NCI-H2029 treated with DMSO at 0.1 percent for 48 hours (cell line): ENCODE data around the gene DCHS1.
A peak's percentile ranks its signal among the peaks of the same experiment; 100 is the strongest.
"Not testable (repeated sequence)": the region's sequence is repeated elsewhere in the genome, so short reads cannot be mapped to it uniquely, and the experiment has no call there.

ENCODE experiments used
- DNase-seq: peaks from one replicate; lab custom pipeline; 2025; lab: John Stamatoyannopoulos, UW

Gene DCHS1, protein sequence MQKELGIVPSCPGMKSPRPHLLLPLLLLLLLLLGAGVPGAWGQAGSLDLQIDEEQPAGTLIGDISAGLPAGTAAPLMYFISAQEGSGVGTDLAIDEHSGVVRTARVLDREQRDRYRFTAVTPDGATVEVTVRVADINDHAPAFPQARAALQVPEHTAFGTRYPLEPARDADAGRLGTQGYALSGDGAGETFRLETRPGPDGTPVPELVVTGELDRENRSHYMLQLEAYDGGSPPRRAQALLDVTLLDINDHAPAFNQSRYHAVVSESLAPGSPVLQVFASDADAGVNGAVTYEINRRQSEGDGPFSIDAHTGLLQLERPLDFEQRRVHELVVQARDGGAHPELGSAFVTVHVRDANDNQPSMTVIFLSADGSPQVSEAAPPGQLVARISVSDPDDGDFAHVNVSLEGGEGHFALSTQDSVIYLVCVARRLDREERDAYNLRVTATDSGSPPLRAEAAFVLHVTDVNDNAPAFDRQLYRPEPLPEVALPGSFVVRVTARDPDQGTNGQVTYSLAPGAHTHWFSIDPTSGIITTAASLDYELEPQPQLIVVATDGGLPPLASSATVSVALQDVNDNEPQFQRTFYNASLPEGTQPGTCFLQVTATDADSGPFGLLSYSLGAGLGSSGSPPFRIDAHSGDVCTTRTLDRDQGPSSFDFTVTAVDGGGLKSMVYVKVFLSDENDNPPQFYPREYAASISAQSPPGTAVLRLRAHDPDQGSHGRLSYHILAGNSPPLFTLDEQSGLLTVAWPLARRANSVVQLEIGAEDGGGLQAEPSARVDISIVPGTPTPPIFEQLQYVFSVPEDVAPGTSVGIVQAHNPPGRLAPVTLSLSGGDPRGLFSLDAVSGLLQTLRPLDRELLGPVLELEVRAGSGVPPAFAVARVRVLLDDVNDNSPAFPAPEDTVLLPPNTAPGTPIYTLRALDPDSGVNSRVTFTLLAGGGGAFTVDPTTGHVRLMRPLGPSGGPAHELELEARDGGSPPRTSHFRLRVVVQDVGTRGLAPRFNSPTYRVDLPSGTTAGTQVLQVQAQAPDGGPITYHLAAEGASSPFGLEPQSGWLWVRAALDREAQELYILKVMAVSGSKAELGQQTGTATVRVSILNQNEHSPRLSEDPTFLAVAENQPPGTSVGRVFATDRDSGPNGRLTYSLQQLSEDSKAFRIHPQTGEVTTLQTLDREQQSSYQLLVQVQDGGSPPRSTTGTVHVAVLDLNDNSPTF (N-terminal part only)

DNA sequence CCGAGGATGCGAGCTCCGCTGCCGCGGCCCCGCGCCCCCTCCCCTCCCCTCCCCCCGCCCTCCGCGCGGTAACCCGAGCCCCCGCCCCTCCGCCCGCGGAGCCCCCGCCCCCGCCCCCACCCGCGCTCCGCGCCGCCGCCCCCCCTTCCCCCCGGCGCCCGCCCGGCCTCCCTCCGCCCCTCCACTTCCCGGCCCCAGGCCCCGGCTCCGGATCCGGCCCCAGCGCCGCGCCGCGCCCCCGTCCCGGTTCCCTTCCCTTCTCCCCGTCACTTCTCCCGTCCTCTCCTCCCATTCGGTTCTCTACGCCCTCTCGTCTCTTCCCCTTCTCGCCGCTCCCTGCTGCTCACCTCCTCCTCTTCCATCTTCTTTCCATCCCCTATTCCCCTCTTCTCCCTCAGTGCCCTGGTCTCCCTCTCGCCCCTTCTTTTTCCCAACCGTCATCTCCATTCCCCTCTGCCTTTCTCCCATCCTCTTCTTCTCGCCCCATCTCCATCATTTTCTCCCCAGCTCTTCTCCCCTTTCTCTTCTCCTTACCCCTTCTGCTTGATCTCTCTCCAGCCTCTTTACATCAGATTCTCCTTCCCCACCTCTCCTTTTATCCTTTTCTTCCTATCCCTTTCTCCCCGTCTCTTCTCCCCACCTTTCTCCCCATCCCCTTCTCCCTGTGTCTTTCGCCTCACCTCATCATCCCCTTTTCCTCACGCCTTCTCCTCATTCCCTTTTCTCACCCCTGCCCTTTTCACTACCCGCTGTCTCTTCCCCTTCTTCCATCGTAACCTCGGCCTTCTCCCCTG is at the start of gene DCHS1:
TSS of gene DCHS1 (minus strand) at position 20 of the 794 bp plus-strand sequence. CDS start 14,196 bp downstream, outside the sequence.
- DNase-seq: no peak

DNA sequence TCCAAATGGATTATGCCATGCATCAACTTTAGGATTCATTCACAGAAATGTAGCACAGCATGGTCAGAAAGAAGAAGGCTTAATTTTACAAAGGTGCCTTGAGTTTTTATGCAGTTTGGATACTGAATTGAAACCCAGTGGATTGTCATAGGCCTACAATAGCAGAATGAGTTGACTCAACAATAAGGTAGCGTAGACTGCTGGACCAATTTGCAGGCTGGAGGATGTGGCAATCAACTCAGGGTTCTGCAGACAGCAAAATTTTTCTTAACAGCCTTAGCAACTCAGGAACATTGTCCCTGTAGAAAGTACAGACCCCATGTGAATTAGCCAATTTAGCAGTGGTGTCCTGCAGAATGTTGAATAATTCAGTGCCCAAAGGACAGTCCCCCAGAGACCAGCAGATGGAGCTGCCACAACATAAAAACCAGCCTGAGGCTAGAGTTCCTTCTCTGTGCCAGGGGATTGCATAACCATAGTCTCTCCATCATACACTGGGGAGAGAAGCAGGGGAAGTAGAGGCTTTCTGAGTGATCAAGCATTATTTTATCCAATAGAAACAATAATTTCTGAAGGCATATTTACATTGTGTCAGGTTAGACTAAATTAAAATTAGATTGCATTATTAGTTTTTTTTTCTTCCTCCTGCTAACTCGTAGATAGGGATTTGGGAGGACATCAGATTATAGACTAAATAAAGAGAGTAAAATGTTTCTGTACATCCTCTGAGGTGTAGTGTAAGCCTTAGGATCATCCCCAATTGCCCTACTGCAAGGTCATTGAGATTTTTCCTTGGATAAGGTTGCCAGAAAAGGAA is 47.8 kb upstream of the DCHS1 start:
- DNase-seq: peak; percentile 13

DNA sequence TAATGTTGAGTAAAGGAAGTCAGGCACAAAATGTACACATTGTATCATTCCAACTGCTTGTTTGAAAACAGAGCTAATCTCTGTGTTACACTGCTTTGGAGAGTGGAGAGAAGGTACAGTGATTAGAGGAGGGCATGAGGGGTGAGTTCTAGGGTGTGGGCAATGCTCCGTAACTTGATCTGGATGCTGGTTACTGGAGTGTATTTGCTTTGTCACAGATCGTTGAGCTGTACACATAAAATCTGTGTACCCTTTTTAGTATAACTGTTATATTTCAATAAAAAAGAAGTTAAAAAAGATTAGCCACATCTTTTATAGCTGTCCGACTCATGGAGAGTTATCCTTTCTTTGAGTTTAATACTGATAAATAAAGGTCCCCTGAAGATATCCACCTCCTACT is 46.3 kb upstream of the DCHS1 start:
- DNase-seq: not testable (repeated sequence)

DNA sequence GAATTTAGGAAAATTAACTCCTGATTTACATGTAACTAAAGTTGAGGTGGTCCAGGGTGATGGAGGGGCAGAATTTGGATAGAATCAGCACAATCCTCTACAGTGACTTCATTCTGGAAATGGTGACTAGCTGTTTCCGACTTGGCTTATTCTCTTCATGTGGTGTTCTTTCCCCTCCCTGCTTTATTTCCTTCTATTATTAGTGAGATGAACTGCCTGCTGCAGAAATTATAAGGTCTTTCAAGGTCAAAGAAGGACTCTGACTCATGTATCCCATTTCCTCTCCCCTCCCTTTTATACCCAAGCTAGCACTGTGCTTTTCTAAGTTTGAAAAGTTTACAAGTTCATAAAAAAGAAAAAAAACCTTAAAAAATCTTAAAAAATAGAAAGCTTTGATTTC is 39.8 kb upstream of the DCHS1 start:
- no peak for DNase-seq

DNA sequence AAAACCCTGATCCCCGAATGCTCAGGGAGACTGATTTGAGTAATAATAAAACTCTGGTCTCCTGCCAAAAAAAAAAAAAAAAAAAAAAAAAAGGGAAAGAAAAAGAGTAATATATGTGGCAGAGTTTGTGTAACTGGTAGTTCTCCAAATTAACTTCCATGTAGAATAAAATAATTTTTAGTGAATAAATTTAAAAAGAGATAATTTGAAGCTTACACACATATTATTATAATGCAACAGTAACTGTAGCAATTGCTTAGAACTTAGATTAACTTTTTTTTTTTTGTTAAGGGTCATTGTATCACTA is 38.6 kb upstream of the DCHS1 start:
- DNase-seq: no peak

DNA sequence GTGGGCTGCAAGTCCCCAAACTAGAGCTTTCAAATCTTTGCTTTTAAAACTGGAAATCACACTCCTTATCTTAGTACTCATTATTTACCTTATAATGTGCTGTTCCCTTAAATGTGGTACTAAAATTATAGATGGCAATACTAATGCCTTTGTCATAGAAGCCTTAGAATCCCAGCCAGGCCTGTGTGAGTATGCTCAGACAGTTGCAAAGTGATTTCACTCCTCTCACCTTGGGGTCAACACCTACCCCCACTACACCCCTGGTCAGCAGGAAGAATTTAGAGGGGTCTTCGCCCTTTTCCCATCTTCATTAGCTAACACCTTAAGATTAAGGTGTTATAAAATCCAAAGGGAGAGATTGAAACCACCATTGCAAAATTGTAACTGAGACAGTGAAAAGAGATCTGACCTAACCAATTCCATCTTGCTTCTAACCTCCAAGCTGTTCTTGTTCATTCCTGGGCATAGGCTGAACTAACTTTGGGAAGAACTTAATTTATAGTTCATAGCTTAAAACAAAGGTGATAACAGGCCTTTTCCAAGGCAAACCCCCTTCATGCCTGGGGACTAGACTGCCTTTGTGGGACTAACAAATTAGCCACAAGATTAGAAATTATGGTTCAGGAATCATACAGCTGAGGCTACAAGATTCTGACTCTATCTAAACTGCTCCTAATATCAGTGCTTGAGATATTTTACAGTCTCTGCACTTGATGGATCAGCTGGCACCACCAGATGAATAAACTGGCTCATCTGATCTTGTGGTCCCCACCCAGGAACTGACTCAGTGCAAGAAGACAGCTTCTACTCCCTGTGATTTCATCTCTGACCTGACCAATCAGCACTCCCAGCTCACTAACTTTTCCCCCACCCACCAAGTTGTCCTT is 38.0 kb upstream of the DCHS1 start:
- DNase-seq: no peak

DNA sequence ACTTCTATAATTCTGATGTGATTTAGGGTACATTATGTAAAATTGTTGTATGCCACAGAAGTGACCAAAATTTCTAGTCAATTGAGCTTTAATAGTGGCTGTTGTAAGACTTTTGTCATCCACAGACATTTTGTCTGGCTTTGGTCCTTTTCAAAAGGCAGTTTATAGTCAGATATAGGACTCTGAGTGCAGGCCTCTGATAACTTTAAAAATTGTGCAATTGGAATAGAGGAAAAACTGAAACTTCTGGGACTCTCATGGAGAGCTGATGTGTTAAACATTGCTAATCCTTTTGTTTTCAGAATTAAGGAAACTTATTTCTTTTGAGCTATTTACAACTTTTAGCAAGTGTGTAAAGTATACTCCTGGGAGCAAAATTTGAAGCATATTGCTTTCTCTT is 36.5 kb upstream of the DCHS1 start:
- no peak for DNase-seq

DNA sequence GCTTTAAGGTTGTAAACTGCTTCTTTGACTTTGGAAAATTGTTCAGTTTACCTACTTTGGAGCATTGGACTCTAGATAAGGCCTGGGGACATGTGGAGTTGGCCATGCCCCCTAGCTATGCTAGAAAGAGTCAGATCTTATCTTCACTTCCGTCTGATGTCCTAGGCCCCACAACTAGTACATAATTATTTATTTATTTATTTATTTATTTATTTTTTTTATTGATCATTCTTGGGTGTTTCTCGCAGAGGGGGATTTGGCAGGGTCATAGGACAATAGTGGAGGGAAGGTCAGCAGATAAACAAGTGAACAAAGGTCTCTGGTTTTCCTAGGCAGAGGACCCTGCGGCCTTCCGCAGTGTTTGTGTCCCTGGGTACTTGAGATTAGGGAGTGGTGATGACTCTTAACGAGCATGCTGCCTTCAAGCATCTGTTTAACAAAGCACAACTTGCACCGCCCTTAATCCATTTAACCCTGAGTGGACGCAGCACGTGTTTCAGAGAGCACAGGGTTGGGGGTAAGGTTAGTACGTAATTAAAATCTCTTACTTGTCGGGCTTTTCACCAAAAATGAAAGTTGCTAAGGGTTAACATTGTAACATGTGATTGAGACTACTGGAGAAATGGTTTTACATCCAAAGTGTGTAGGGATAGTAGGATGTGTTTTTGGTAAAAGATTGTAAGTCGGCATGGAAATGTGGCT is 35.0 kb upstream of the DCHS1 start:
- not testable (repeated sequence) for DNase-seq

DNA sequence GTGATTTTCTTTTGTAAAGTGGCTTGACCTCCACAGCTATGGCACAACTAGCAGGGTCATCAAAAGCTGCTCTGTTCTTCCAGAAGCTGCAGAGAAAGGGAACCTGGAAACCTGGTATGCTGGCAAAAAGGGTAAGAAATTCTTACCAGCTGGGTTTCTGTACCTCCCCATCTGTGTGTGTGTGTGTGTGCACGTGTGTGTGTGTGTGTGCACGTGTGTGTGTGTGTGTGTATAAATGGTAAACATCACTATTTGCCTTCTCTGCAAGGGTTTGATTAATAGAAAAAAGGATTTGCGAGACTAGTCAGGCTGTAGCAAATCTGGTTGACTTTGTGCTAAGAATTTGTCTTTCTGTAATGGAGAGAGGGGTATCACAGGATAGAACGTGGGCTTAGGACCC is 32.3 kb upstream of the DCHS1 start:
- no peak for DNase-seq

DNA sequence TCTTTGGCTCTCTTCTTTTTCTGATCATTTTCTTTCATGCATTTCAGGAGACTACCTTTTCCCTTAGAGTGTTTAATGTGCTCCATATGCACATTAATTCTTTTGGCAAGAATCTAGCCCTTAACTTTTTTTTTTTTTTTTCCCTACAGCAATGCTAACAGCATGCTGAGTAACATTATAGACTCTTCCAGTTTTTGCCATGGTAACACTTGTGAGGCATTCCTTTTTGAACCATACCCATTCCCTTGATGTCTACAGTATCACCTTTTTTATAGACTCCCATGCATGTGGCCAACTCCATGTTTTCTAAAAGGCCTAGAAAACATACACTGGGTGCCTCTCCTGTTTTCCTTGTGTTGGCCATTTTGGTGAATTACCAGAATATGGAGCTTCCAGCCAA is 30.4 kb upstream of the DCHS1 start:
- DNase-seq: no peak

DNA sequence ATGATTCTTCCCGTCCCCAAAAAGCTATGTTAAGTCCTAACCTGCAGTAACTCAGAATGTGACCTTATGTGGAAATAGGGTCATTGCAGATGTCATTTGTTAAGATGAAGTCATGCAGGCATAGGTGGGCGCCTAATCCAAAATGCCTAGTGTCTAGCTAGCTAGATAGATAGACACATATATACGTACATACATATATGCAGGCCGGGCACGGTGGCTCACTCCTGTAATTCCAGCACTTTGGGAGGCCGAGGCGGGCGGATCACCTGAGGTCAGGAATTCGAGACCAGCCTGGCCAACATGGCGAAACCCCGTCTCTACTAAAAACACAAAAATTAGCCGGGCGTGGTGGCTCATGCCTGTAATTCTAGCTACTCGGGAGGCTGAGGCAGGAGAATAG is 28.5 kb upstream of the DCHS1 start:
- not testable (repeated sequence) for DNase-seq

DNA sequence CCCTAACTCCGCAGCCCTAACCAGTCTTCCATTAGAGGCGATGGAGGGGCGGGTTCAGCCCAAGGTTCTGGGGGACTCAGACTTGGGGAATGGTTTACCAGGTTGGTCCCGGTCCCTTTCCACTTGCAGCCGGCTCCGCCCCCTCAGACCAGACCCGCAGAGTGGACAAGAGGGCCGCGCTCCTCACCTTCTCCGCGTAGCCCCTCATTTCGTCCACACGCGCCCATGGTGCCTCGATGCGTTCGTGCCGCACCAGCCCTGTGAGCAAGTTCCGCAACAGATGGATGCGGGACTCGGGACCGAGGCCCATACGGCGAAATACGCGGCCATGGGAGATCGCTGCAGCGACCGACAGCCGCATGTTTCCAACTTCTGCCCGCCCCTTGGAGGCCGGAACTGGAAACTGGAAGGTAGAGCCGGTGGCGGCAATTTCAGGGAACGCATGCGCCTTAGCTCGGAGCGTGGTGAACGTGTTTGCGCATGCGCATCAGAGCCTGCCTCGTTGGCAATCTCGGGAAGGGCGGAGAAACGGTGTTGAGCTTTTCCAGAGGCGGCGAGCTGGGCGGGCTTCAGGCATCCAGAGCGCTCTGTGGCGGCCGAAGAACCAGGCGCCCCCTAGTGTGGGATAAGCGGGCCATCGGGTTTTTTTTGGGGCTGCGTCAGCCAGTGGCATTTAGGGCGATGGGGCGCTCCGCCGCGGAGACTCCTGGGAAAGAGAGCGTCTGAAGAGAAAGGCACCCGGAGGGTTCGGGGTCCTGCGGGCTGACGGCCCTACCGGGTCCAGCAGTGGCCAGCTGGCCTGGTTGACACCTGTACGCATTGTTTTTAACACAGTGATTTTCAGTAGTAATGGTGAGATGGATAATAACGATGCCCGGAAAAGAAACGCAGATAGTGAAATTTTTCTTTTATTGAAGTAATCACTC is 27.6 kb upstream of the DCHS1 start, which contains the start of gene MRPL17:
TSS of gene MRPL17 (minus strand) at position 405 of the 926 bp plus-strand sequence. CDS start at position 361, 44 bp downstream.
- DNase-seq: peak; percentile 96

DNA sequence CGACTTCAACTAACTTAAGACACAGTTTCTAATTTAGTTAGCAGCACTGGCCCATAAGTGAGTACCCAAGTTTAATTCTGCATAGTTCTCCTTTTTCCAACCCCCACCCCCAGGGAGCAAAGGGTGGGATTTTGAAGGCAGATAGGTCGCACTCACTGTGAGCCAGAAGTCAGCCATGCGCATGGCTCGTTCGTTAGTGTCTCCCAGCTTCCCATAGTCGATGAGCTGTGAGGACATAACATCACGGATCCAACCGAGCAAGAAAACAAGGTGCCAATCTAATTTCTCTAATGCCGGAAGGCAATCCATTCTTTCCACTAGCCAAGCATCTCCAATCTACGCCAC is 27.0 kb upstream of the DCHS1 start:
- no peak for DNase-seq

DNA sequence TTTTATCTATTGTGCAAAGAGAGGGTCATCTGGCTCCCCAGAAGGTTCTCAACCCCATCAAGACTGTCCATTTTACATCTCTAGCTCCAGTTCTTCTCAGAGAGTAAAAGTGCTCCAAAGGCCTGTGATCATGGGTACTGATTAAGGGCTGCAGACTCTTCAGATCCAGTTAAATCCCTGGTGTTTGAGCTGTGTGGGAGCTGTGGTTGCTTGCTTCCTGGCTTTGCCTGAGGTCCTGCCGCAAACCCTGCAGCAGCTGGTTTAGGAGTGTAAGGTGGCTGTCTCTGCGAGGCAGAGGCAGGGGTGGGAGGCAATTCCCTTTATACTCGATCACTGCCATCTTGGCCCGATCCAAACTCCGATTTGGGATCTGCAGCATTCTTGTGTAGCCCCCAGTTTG is 26.3 kb upstream of the DCHS1 start:
- no peak for DNase-seq

DNA sequence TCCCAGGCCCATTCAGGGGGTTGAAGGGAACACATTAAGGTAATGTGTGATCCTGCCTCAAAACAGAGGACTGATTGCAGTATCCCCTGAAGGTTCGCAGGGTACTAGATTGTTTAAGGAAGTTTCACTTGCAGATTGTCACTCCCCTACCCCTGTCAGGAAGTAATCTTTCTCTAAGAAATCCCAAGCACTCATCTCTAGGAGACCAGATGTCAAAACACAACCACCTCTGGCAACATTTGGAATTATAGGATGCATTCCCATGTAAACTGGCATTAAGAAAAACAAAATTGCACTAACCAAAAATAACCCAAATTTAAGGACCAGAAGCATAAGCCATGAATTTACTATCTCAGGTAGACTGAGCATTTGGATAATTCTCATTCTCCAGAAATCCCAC is 25.9 kb upstream of the DCHS1 start:
- no peak for DNase-seq

DNA sequence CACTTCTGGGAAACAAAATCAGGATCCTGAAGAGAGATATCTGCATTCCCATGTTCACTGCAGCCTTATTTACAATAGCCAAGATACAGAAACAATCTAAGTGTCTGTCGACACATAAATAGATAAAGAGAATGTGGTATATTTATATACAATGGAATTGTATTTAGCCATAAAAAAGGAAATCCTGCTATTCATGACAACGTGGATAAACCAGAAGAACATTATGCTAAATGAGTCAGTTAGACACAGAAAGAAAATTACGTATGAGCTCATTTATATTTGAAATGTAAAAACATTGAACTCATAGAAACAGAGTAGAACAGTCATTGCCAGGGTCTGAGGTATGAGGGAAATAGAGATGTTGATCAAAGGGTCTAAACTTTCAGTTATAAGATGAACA is 21.4 kb upstream of the DCHS1 start:
- DNase-seq: no peak

DNA sequence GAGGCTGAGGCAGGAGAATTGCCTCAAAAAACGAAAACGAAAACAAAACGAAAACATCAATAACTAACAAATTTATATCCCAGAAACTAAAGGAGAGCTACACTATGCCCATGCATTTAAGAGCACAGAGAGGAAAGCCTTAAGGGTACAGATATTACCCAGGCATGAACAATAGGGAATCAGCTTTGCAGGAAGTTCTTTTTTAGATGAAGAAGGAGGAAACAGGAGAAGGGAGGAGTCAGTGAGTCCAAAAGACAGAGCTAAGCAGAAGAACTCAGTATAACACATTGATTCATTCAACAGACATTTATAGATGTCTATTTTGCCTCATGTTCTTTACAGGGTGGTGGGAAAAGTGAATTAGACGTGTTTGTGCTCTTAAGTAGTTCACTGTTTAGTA is 19.3 kb upstream of the DCHS1 start:
- DNase-seq: no peak

DNA sequence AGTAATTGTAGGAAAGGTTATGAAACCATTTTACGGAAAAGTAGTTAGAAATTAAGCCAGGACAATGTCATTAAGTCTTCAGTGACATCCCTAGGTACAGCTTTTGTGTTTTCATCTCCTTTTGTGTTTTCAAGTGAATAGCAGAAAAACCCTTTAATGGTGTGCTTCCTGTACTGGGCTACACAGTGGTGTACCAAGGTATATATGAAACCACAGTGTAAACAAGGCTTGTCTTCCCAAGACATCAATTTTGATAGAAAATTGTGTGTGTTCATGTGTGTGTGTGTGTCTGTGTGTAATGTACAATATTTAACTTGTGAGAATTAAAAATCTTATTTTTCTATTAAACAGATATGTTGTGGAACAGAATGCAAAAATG is 18.6 kb upstream of the DCHS1 start:
- no peak for DNase-seq
